Measurements from ENCODE around the gene MLH1.

- TF ChIP-seq POLR2AphosphoS5 (IDR thresholded peaks at IDR 0.05; ENCODE audit: low read depth, low read length) (no peak), CTCF (IDR thresholded peaks at IDR 0.05; ENCODE audit: control extremely low read depth in 1 of 3, insufficient read depth in 1 of 3, low read depth in 1 of 3, low read length in 3 of 3) (no peak), GTF2F1 (IDR thresholded peaks at IDR 0.05; ENCODE audit: borderline replicate concordance, low read depth, low read length) (no peak), GABPA (IDR thresholded peaks at IDR 0.05; ENCODE audit: borderline replicate concordance, insufficient read depth, low read length) (no peak)
Measured at GRCh38 chr3:37100411-37100810, 107.1 kb downstream of the MLH1 start.

Data from H1 (cell line).